Measurements from ENCODE around the gene TEX2. TPM values are rescaled to one million over a fixed set of nuclear protein-coding genes. Genes with fewer than 3 reads are reported as not detected.

The TEX2 gene
- total and polyA plus RNA-seq, 2 of the 13 experiments (the other 11 are each of a cell fraction or from before 2014, with no cell fraction given) = 21.4 to 37.7 TPM

GRCh38 chr17:64148017-64148631, 114.9 kb downstream of the TEX2 start:
- Histone ChIP-seq H3K36me3 (replicated peaks in 1 of 2; ENCODE audit: control insufficient read depth in 1 of 2, insufficient read depth in 2 of 2, low read length in 2 of 2) (peaks cover 3 to 13% of the 10 kb centered on the region in 2 experiments), H2AFZ (ENCODE audit: low read length) (no peak overlapping the region), H3K9ac (ENCODE audit: insufficient read depth, low read depth, low read length) (peak overlapping the region; percentile 97; the same call in 1 of the 2 replicates), H3K27me3 (ENCODE audit: control insufficient read depth in 1 of 2, insufficient read depth in 2 of 2, low read length in 2 of 2) (no peaks in the 10 kb centered on the region; a peak in 1 of 5 replicates), H4K20me1 (ENCODE audit: insufficient read depth, low read length) (no peaks in the 10 kb centered on the region), H3K9me3 (ENCODE audit: low read length) (no peaks in the 10 kb centered on the region), H3K4me1 (ENCODE audit: insufficient read depth, low read length) (peaks cover 73% of the 10 kb centered on the region), H3K79me2 (ENCODE audit: insufficient read depth, low read length) (peaks cover 20% of the 10 kb centered on the region), H3K27ac (ENCODE audit: extremely low read length, insufficient read depth, low read length) (peak overlapping the region; percentile 88), H3K4me3 (replicated peaks in 1 of 3; ENCODE audit: insufficient read depth in 1 of 3, low read depth in 2 of 3, low read length in 3 of 3) (no peak overlapping the region; a peak in 1 of 6 replicates), H3K4me2 (ENCODE audit: low read depth, low read length) (peak overlapping the region; percentile 95; the same call in 1 of the 2 replicates)
- in situ Hi-C loops (cut with HindIII; ENCODE audit: extremely low pct_ligation_motif_present, low pct_unique_long_range_greater_than_20kb) = loop anchor here (5.0 kb wide), 2 partner anchors 34 to 114 kb away; partner anchors contain the start of gene TEX2
- WGBS (ENCODE audit: low lambda C conversion rate) = 92% methylated on average over 8 of the region's 8 CpGs
- FAIRE-seq = no peak
- BruUV-seq (replicated peaks) = no TSS peak
- ChIA-PET POLR2A (interaction anchor here (0.9 to 7.1 kb wide), 10 partner anchors 8 to 139 kb away, joined by 3 to 138 read pairs (median 13); partner anchors contain the start of genes ERN1 and TEX2), CTCF (ENCODE audit: low intra/inter-chr PET ratio, low total read pairs) (interaction anchor here (1.2 kb wide), 1 partner anchor 134 kb away, joined by 3 read pairs; no protein-coding TSS in a partner anchor)
- intact Hi-C loops (cut with micrococcal nuclease; ENCODE audit: unreplicated experiment) = loop anchor here (5.0 kb wide), 2 partner anchors 114 to 134 kb away; partner anchors contain the start of gene TEX2
- ATAC-seq = no peak
- DNase-seq (ENCODE audit: low spot score) = peak; percentile 36
- TF ChIP-seq RFXANK (CRISPR knock-in tag; IDR thresholded peaks at IDR 0.05) = 0 out of 2 replicates have a peak, but pooled peaks have one; percentile 4
- TF ChIP-seq ZNF792 (CRISPR knock-in tag; IDR thresholded peaks at IDR 0.05) = 0 out of 2 replicates have a peak, but pooled peaks have one; percentile 1
- no peak for TF ChIP-seq ESRRA (CRISPR knock-in tag; IDR thresholded peaks at IDR 0.05; ENCODE audit: low read depth)
- no peak for TF ChIP-seq GABPB1 (CRISPR knock-in tag; IDR thresholded peaks at IDR 0.05)
- TF ChIP-seq TGIF2 (CRISPR knock-in tag; IDR thresholded peaks at IDR 0.05) = peak; percentile 78
- no peak for TF ChIP-seq THAP7 (CRISPR knock-in tag; IDR thresholded peaks at IDR 0.05)
- no peak for TF ChIP-seq ZBTB40 (IDR thresholded peaks at IDR 0.05)
- TF ChIP-seq ZBTB40 (CRISPR knock-in tag; IDR thresholded peaks at IDR 0.05) = no peak
- TF ChIP-seq ZNF577 (CRISPR knock-in tag; IDR thresholded peaks at IDR 0.05; ENCODE audit: borderline replicate concordance, low read depth) = no peak
- no peak for TF ChIP-seq ZBTB33 (CRISPR knock-in tag; IDR thresholded peaks at IDR 0.05)
- no peak for TF ChIP-seq ZNF660 (CRISPR knock-in tag; IDR thresholded peaks at IDR 0.05; ENCODE audit: borderline replicate concordance, low read depth)
- TF ChIP-seq NR3C1 (CRISPR knock-in tag; IDR thresholded peaks at IDR 0.05) = no peak
- TF ChIP-seq PAF1 (CRISPR knock-in tag; IDR thresholded peaks at IDR 0.05) = peak; percentile 91

All from HepG2 (cell line).